Dedifferentiated amniotic fluid mesenchymal stem cell (primary cell): ENCODE measurements around the gene PKM.

Experiments used
- DNase-seq: peaks from one replicate; pipeline ENCODE4 v3.0.0-alpha.2; 2016; ENCODE audit errors: extremely low spot score

PKM gene

DNA sequence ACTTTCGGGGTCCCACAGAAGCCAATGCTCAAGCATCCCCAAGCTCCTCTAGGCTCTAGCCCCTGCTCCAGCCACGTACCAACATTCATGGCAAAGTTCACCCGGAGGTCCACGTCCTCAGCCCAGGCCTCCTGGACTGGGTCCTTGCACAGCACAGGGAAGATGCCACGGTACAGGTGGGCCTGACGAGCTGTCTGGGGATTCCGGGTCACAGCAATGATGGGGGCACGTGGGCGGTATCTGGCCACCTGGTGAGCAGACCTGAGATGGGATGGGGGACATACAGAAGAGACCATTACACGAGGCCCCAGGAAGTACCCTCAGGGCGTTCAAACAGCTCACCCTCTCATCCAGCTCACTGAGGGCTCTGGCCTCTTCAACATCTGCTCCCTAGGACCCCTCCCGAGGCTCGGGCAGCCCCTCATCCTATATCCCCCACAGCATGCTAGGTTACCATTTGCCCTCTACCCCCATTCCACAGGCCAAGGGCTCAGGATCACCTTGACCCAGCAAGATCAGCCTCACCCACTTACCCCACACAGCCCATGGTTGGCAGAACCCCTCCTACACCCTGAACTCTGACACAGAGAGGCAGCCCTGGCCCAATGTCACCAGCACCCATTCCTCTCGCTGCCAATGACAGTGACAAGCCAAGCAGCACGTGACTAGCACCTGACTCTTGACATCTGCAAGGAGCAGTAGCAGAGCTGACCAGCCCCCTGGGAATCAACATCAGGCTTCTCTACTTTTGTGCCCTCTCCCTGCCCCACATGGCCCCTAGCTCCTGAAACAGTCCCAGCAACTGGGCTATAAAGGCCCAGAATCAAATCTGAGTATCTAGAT, 30.4 kb downstream of the PKM start:
- DNase-seq: no peak

DNA sequence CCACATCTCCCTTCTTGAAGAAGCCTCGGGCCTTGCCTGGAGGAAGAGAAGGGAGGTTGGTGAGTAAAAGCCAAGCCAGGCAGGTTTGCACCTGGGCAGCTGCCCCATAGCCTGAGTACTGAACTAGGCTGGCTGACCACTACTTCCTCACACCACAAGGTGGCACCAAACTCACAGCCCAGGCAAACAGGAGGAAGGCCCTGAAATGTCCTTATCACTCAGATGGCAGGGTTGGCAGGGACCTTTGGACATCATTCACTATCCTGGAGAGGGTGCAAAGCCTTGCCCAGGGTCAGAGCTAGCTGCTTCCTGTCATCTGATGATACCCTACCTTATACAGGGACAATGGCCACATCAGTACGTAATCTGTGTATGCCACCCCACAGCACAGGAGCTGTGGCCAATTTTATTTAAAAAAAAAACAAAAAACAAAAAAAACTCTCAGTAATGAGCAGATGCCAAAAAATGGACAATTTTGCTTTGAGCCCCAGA, 31.2 kb downstream of the PKM start:
- DNase-seq: peak; percentile 68

DNA sequence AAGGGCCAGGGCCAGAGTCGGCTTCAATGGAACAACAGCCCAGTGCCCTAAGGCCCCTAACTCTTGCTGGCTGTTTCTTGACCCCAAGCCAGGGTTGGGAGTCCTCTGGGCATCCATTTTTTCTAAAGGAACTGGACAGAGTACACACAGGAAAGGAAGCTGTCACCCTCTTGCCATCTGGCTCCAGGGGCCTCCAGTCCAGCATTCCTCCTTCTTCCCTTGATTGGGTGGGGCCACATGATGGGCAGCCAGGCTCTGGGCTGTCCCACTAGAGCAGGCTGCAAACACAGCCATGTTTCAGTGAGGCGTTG, 31.8 kb downstream of the PKM start:
- DNase-seq: no peak

DNA sequence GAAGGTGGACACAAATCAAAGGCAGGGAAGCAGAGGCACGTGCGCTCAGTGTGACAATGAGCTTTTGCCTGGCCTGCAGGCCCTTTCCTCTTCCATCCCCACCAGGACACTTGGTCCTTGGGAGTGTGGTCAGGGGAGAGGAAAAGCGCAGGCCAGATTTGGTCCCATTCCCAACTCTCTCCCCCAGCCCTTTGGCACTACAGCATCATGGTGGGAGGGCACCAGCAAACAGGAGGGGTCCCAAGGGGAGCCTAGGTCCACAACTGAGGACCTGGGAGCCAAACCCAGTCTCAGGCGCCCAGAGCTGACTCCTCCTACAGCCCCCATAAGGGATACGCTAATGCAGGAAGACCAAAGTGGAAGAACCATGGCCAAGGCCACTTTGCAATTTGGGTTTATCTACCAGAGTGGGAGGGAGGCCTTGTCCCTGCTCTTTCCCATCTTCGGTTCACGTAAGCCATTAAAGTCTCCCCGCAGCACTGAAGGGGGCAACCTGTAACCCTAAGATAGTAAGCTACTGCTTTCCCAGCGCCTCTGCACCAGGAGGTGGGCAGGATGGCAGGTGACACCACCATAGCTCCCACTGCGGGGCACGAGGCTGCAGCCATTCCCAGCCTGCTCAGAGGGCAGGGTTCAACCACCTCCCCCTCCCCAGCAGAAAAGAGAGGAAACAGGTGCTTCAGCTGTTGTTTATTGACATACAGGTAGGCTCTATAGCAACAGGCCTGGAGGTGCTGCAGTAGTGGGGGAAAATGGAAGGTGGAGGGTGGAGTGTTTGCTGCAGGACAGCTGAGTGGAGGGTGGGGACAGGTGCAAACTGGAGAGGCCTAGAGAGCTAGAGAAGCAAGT, 32.4 kb downstream of the PKM start:
- no peak for DNase-seq

- no peak for DNase-seq
These were observed 33.3 kb downstream of the PKM start, which contains the start of gene GRAMD2A for GRCh38 chr15:72197460-72198355. Gene GRAMD2A, minus strand, starts transcription at chr15:72197787.

DNA sequence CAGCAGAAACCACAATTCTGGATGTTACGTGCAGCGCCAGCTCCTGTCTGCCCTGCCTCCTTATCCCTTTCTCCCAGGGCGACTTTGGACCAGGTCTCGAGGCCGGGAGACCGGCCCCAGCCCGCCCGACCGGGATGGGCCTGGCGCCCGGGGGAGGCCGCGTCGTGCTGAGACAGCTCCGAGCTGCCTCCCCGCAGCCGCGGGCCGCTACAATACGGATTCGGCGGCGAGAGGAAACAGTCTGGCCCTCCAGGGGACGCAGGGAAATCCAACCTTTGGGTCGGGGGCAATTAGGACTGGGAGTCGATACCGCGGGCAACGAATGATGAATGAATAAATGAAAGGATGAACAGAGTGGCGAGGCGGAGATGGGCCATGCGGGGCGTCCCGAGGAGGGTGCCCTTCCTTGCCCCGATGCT, 33.9 kb downstream of the PKM start:
- no peak for DNase-seq

- DNase-seq: no peak
These were observed 34.5 kb downstream of the PKM start for GRCh38 chr15:72196409-72197040.

- DNase-seq: no peak
These were observed 35.9 kb downstream of the PKM start for GRCh38 chr15:72195101-72195511.

GRCh38 chr15:72193836-72194396, 37.1 kb downstream of the PKM start:
- no peak for DNase-seq

DNA sequence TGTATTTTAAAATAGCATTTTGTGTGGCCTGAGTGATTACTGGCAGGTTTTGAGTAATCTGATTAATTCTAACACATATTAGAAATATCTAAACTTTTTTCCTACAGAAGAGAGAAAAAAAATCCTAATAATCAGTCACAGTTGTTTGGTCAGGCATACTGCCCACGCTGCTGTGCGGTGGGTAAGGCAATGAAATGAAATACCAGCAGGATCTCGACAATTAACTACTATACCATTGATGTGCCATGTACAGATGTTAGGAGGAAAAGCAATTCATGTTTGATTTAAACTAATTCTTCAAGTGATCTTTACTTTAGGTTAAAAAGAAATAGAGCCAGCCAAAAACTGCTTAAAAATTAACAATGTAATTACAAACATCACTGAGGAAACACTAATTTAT, 38.6 kb downstream of the PKM start:
- no peak for DNase-seq

- no peak for DNase-seq
These were observed 41.6 kb downstream of the PKM start for GRCh38 chr15:72189250-72189902.

DNA sequence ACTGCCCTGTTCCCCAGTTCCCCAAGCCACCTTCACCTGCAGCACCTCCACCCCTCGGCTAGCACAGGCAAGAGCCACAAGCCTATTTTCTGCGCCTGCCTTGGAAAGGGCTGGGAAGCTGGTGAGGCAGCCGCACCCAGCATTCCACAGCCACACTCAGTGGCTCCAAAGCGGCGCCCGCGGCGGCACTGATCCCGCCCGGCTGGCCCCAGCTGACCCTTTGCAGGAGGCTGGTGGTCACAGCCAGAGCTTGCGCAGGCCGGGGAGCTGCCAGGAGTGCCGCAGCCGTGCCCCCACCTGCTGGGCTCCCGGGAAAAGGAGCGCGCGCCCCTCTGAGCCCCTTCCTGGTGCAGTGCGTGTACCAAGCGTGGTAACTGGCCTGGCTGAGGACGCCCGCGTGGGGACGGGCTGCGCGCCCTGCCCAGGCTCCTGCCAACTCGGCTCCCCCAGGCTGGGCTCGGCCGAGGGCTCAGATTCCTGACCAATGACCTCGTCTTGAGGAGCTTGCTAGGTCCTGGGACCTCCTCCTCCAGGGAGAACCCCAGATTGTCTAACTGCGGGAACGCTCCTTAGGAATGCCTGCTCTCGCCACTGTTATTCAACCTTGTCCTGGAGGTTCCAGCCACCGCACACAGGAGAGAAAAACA, 46.7 kb downstream of the PKM start:
- DNase-seq: no peak

- no peak for DNase-seq
These were observed 47.2 kb downstream of the PKM start for GRCh38 chr15:72183781-72184164.

DNA sequence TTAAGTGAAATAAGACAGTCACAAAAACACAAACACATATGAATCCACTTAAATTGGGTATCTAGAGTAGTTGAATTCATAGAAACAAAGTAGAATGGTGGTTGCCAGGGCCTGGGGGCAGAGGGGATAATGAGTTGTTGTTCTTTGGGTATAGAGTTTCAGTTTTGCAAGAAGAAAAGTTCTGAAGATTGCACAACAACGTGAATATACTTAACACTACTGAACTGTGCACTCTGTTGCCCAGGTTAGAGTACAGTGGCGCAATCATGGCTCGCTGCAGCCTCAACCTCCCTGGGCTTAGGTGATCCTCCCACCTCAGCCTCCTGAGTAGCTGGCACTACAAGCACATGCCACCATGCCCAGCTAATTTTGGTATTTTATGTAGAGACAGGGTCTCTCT, 48.3 kb downstream of the PKM start:
- DNase-seq: peak; percentile 83

- no peak for DNase-seq
These were observed 48.7 kb downstream of the PKM start for GRCh38 chr15:72182244-72182643.

- no peak for DNase-seq
These were observed 50.1 kb downstream of the PKM start for GRCh38 chr15:72180761-72181324.

GRCh38 chr15:72179950-72180581, 50.9 kb downstream of the PKM start:
- DNase-seq: no peak

- no peak for DNase-seq
These were observed 51.9 kb downstream of the PKM start for GRCh38 chr15:72178976-72179585.

DNA sequence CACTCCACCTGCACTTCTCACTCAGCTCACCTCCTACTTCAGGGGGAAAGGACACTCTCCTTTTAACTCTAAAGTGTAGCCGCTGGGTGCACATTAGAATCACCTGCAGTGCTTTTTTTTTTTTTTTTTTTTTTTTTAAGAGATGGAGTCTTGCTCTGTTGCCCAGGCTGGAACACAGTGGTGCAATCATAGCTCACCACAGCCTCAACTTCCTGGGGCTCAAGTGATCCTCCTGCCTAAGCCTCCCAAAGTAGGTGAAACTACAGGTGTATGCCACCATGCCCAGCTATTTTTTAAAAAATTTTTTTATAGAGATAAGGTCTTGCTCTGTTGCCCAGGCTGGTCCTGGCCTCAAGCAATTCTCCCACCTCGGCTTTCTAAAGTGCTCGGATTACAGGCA, 54.2 kb downstream of the PKM start:
- DNase-seq: no peak
